HK-2 (cell line): ENCODE results near the gene DNAH7.
"Not testable (repeated sequence)": the region's sequence is repeated elsewhere in the genome, so short reads cannot be mapped to it uniquely, and the experiment has no call there.

ENCODE experiments used
- DNase-seq: peaks from one replicate; pipeline ENCODE4 v3.0.0-alpha.2; 2018; ENCODE audit not compliant: unreplicated experiment

DNAH7 gene

GRCh38 chr2:195721042-195721441, 347.6 kb downstream of the DNAH7 start:
- no peak for DNase-seq

- DNase-seq: no peak
Observed at GRCh38 chr2:195716466-195716865, 352.2 kb downstream of the DNAH7 start.

- no peak for DNase-seq
Observed at GRCh38 chr2:195711478-195711877, 357.2 kb downstream of the DNAH7 start.

GRCh38 chr2:195709901-195710806, 358.5 kb downstream of the DNAH7 start:
- no peak for DNase-seq

- DNase-seq: no peak
Observed at GRCh38 chr2:195706161-195706900, 362.3 kb downstream of the DNAH7 start.

- DNase-seq: no peak
Observed at GRCh38 chr2:195700480-195700879, 368.2 kb downstream of the DNAH7 start.

GRCh38 chr2:195697681-195698220, 370.9 kb downstream of the DNAH7 start:
- no peak for DNase-seq

- no peak for DNase-seq
Observed at GRCh38 chr2:195696012-195696411, 372.6 kb downstream of the DNAH7 start.

- DNase-seq: no peak
Observed at GRCh38 chr2:195695002-195695631, 373.5 kb downstream of the DNAH7 start.

GRCh38 chr2:195694553-195694952, 374.1 kb downstream of the DNAH7 start:
- DNase-seq: no peak

GRCh38 chr2:195692531-195692930, 376.1 kb downstream of the DNAH7 start:
- DNase-seq: not testable (repeated sequence)
